Adrenal gland (tissue), 5 donors: Measurements from ENCODE around the gene RPL41.

Experiments
- CTCF ChIP-seq, 6 experiments: fragments of 450-650 bp in 4 of 6; fragments of 200-600 bp in 2 of 6; sonication (generic) in 1 of 6; IDR thresholded peaks; 1 replicate in 5 of 6; 2 replicates in 1 of 6; pipeline versions ENCODE4 v1.5.1 to v1.8.0; 2016 to 2021; ENCODE audit warnings: antibody characterized with exemption in 6 of 6, mild to moderate bottlenecking in 2 of 6, moderate library complexity in 1 of 6
- POLR2A ChIP-seq, 2 donors: fragments of 450-650 bp; IDR thresholded peaks; one replicate each; pipeline ENCODE4 v1.6.1; 2017; ENCODE audit warnings: antibody characterized with exemption in 2 of 2, mild to moderate bottlenecking in 2 of 2, moderate library complexity in 1 of 2
- donor health status: DM: no; HTN: no; CAD: no.

- TF ChIP-seq CTCF (IDR thresholded peaks at IDR 0.05) (no peak), POLR2A (IDR thresholded peaks at IDR 0.05) (no peak)
Measured at GRCh38 chr12:56130876-56131275, 14.4 kb downstream of the RPL41 start.
